ENCODE data around the gene CD44.

Gene CD44

DNA sequence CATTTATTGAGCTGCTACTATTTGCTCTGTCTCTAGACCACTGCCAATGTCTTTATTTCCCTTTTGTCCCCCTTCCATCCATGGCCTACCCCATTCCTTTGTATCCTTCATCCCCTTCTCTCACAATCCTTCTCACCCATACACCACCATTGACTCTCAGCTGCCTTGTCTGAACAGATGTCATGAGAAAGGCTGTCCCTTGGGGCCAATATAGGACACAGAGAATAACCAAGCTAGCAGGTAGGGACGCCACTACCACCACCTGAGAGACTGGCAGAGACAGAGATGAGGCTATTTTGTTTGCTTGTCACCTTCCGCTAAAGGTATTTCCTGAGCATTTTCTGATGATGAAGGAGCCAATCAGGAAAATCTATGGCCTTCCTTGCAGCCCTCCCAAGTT lies 138.9 kb downstream of the CD44 start:
- DNase-seq, result no peak
- Histone ChIP-seq H3K4me3 (ENCODE audit: low read depth, low read length) (no peak overlapping the region), H3K27me3 (ENCODE audit: insufficient read depth, low read depth, severe bottlenecking) (no peaks in the 10 kb centered on the region), H3K27ac (no peak overlapping the region), H3K9me3 (ENCODE audit: severe bottlenecking) (no peaks in the 10 kb centered on the region), H3K36me3 (peaks cover 36% of the 10 kb centered on the region)
- TF ChIP-seq, protein P1, sequence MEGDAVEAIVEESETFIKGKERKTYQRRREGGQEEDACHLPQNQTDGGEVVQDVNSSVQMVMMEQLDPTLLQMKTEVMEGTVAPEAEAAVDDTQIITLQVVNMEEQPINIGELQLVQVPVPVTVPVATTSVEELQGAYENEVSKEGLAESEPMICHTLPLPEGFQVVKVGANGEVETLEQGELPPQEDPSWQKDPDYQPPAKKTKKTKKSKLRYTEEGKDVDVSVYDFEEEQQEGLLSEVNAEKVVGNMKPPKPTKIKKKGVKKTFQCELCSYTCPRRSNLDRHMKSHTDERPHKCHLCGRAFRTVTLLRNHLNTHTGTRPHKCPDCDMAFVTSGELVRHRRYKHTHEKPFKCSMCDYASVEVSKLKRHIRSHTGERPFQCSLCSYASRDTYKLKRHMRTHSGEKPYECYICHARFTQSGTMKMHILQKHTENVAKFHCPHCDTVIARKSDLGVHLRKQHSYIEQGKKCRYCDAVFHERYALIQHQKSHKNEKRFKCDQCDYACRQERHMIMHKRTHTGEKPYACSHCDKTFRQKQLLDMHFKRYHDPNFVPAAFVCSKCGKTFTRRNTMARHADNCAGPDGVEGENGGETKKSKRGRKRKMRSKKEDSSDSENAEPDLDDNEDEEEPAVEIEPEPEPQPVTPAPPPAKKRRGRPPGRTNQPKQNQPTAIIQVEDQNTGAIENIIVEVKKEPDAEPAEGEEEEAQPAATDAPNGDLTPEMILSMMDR (IDR thresholded peaks at IDR 0.05; ENCODE audit: low read depth, low read length), result no peak

DNA sequence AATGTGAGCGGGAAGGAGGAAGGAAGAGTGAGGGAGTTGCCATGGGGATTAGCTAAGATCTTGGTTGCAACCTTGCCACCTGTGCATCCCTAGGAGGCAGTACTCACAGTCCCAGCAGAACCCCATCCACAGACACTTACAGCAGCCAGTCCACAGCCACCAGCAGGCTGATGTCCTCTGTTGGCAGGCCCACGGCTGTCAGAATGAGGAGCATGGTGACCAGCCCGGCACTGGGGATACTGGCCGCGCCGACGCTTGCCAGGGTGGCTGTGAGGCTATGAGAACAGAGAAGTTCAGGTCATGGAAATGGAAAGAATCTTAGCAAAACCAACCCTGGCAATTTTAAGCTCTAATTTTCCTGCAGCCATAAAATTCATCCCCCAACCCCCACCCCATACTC lies 141.8 kb downstream of the CD44 start:
- Histone ChIP-seq H3K9me3 (ENCODE audit: severe bottlenecking) (no peaks in the 10 kb centered on the region), H3K4me3 (ENCODE audit: low read depth, low read length) (no peak overlapping the region), H3K27me3 (ENCODE audit: insufficient read depth, low read depth, severe bottlenecking) (no peaks in the 10 kb centered on the region), H3K36me3 (peaks cover 53% of the 10 kb centered on the region), H3K27ac (no peak overlapping the region)
- TF ChIP-seq, protein P1 (IDR thresholded peaks at IDR 0.05; ENCODE audit: low read depth, low read length), result no peak
- no peak for DNase-seq

DNA sequence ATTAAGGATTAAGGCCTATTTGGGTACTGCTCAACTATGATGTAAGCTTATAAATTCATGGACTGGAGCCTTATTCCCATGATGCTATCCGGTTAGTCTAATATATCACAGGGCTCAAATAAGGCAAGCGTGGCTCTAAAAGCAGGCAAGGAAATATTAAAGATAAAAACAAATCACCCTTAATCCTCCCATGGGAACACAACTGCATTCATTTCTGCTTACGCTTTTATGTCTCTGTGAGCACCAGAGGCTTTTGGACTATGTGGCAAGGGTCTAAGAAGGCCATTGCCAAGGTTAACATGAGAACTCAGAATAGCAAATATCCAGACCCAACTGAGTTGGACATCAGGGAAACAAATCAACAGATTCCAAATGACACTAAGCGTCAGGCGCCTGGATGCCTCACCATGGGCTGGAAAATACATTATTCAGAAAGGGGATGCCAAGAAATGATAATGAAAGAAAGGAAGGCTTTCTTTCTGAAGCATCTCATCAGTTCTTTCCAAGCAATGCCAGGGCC lies 142.3 kb downstream of the CD44 start:
- TF ChIP-seq, protein P1 (IDR thresholded peaks at IDR 0.05; ENCODE audit: low read depth, low read length), result no peak
- Histone ChIP-seq H3K27me3 (ENCODE audit: insufficient read depth, low read depth, severe bottlenecking) (no peaks in the 10 kb centered on the region), H3K9me3 (ENCODE audit: severe bottlenecking) (no peaks in the 10 kb centered on the region), H3K27ac (no peak overlapping the region), H3K36me3 (peaks cover 57% of the 10 kb centered on the region), H3K4me3 (ENCODE audit: low read depth, low read length) (no peak overlapping the region)
- DNase-seq, result no peak
